Islet precursor cell (in vitro differentiated cells): ENCODE measurements around the gene DRICH1.
"Not testable (repeated sequence)": the region's sequence is repeated elsewhere in the genome, so short reads cannot be mapped to it uniquely, and the experiment has no call there.

Source experiments
- DNase-seq: peaks from one replicate; pipeline ENCODE4 v3.0.0-alpha.2; 2018

DRICH1 gene

GRCh38 chr22:23565305-23565914 lies 66.7 kb downstream of the DRICH1 start:
- DNase-seq = peak; percentile 72

GRCh38 chr22:23564276-23564675 lies 67.8 kb downstream of the DRICH1 start:
- DNase-seq = no peak

- DNase-seq = no peak
Observed at GRCh38 chr22:23563111-23563510, 69.0 kb downstream of the DRICH1 start.

GRCh38 chr22:23562186-23562585 lies 69.9 kb downstream of the DRICH1 start:
- DNase-seq = no peak

- not testable (repeated sequence) for DNase-seq
Observed at GRCh38 chr22:23561025-23561510, 71.1 kb downstream of the DRICH1 start.

- not testable (repeated sequence) for DNase-seq
Observed at GRCh38 chr22:23560215-23560614, 71.9 kb downstream of the DRICH1 start.
